Epidermal melanocyte (primary cell): ENCODE results near the gene SLC16A1.
"Not testable (repeated sequence)": the region's sequence is repeated elsewhere in the genome, so short reads cannot be mapped to it uniquely, and the experiment has no call there.

Source experiments
- DNase-seq: peaks from one replicate; pipeline ENCODE4 v3.0.0; 2011; ENCODE audit warnings: low spot score; ENCODE audit not compliant: insufficient read length

The SLC16A1 gene

GRCh38 chr1:112955773-112956543, at the start of gene SLC16A1:
TSS of gene SLC16A1 (minus strand) at chr1:112956196. CDS start at chr1:112929308, 26,888 bp downstream.
- peak; percentile 86 for DNase-seq

- no peak for DNase-seq
Observed at GRCh38 chr1:113003751-113004690, 48.0 kb upstream of the SLC16A1 start.

- no peak for DNase-seq
Observed at GRCh38 chr1:113002297-113002696, 46.3 kb upstream of the SLC16A1 start.

GRCh38 chr1:112998592-112999235, 42.7 kb upstream of the SLC16A1 start:
- no peak for DNase-seq

GRCh38 chr1:112997781-112998180, 41.8 kb upstream of the SLC16A1 start:
- DNase-seq = no peak

- DNase-seq = no peak
Observed at GRCh38 chr1:112995890-112996289, 39.9 kb upstream of the SLC16A1 start.

- not testable (repeated sequence) for DNase-seq
Observed at GRCh38 chr1:112995021-112995420, 39.0 kb upstream of the SLC16A1 start.

- DNase-seq = no peak
Observed at GRCh38 chr1:112992780-112993179, 36.8 kb upstream of the SLC16A1 start.

GRCh38 chr1:112991402-112992120, 35.6 kb upstream of the SLC16A1 start:
- DNase-seq = peak; percentile 60

- DNase-seq = no peak
Observed at GRCh38 chr1:112990271-112990670, 34.3 kb upstream of the SLC16A1 start.

GRCh38 chr1:112988367-112988766, 32.4 kb upstream of the SLC16A1 start:
- no peak for DNase-seq

GRCh38 chr1:112985123-112985522, 29.1 kb upstream of the SLC16A1 start:
- no peak for DNase-seq

- no peak for DNase-seq
Observed at GRCh38 chr1:112983537-112984131, 27.6 kb upstream of the SLC16A1 start.

GRCh38 chr1:112982853-112983536, 27.0 kb upstream of the SLC16A1 start:
- DNase-seq = no peak

- DNase-seq = no peak
Observed at GRCh38 chr1:112982328-112982727, 26.3 kb upstream of the SLC16A1 start.

- DNase-seq = not testable (repeated sequence)
Observed at GRCh38 chr1:112981834-112982233, 25.8 kb upstream of the SLC16A1 start.

- DNase-seq = no peak
Observed at GRCh38 chr1:112981426-112981825, 25.4 kb upstream of the SLC16A1 start.

- no peak for DNase-seq
Observed at GRCh38 chr1:112975336-112975735, 19.3 kb upstream of the SLC16A1 start.

GRCh38 chr1:112974646-112975045, 18.6 kb upstream of the SLC16A1 start:
- DNase-seq = no peak

GRCh38 chr1:112973788-112974187, 17.8 kb upstream of the SLC16A1 start:
- no peak for DNase-seq
